Measurements from ENCODE around the gene CCDC61. TPM values are rescaled to one million over a fixed set of nuclear protein-coding genes. Genes with fewer than 3 reads are reported as not detected.

CCDC61 gene
- total RNA-seq, 1 donor, result 5.7 TPM

DNA sequence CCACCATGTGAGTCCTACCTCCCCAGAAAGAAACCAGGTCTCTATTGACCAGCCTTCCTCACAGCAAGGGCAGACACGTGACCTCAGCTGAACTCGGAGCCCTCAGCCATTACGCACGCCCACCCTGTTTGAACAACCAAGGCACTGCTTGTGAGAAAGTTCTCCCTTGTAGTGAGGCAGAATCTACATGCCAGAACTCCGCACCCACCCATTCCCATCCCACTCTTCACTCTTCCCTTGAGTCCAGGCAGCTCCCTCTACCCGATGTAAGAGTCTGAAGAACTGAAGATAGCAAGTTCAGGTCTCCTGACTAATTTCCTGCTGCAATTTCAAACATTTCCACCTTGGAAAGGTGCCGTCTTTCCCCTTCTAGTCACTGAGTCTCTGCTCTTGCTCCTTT lies 28.0 kb upstream of the CCDC61 start:
- TF ChIP-seq, protein P1, sequence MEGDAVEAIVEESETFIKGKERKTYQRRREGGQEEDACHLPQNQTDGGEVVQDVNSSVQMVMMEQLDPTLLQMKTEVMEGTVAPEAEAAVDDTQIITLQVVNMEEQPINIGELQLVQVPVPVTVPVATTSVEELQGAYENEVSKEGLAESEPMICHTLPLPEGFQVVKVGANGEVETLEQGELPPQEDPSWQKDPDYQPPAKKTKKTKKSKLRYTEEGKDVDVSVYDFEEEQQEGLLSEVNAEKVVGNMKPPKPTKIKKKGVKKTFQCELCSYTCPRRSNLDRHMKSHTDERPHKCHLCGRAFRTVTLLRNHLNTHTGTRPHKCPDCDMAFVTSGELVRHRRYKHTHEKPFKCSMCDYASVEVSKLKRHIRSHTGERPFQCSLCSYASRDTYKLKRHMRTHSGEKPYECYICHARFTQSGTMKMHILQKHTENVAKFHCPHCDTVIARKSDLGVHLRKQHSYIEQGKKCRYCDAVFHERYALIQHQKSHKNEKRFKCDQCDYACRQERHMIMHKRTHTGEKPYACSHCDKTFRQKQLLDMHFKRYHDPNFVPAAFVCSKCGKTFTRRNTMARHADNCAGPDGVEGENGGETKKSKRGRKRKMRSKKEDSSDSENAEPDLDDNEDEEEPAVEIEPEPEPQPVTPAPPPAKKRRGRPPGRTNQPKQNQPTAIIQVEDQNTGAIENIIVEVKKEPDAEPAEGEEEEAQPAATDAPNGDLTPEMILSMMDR (IDR thresholded peaks at IDR 0.05; ENCODE audit: insufficient read depth, low read length), result no peak
- DNase-seq (ENCODE audit: low read depth), result no peak
- no peak overlapping the region for H3K4me3 ChIP-seq (ENCODE audit: low read depth, low read length)

DNA sequence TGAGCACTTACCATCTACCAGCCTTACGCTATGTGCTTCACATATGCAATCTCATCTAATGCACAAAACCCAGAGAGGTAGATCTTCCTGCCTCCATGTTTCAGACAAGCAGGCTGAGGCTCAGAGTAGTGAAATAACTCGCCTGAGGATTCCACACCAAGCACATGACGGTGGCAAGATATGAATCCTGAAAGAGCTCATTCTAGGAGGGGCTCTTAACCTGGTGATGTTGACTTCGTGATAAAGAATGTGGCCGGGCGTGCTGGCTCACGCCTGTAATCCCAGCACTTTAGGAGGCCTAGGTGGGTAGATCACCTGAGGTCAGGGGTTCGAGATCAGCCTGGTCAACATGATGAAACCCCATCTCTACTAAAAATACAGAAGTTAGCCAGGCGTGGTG lies 26.6 kb upstream of the CCDC61 start:
- TF ChIP-seq, protein P1 (IDR thresholded peaks at IDR 0.05; ENCODE audit: insufficient read depth, low read length), result no peak
- DNase-seq (ENCODE audit: low read depth), result no peak
- H3K4me3 ChIP-seq (ENCODE audit: low read depth, low read length), result no peak overlapping the region

DNA sequence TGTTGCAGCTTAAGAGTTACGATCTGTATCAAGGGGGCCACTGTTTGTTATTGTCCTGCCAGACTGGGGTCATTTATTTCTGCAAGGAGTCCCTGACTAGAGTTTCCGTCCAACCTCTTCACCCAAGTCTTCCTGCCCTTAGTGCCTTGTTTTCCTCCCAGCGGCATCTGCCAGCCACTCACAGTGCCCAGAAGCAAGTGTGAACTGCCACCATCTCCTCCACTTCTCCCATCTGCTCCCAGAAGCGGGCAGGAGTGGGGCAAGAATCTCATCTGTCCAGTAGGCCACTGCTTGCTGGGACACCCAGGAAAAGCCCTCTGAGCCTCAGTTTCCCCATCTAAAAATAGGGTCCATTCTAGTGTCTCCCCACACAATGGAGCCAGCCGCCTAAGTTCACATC lies 25.6 kb upstream of the CCDC61 start:
- H3K4me3 ChIP-seq (ENCODE audit: low read depth, low read length), result no peak overlapping the region
- DNase-seq (ENCODE audit: low read depth), result no peak
- TF ChIP-seq, protein P1 (IDR thresholded peaks at IDR 0.05; ENCODE audit: insufficient read depth, low read length), result no peak

DNA sequence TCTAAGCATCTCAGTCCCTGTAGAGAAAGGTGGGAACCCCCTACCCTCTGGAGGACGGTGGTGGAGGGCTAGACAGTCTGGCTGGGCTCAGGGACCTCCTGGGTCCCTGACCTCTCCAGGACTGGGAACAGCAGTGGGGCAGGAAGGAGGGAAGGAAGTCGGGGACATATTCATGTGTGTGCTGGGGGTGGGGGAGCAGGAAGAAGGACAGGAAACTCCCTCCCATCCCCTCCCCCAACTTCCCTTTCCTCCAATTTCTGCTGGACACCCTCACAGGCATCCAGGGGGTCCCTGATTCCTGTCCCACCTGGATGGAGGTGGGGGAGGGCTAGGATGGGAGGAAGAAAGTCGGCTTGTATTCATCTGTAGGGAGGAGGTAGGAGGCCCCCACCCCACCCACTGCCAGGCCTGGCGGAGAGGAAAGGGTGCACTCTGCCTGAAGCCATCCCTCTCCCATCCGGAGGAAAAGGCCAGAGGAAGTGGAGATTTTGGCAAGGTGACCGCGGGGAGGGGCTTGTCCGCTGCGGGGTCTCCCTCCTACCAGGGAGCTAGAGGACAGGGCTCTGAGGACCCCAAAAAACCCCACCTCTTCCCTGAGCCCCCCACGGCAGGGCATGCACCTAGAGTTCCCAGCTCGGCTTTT lies 23.9 kb upstream of the CCDC61 start:
- no peak for DNase-seq (ENCODE audit: low read depth)
- H3K4me3 ChIP-seq (ENCODE audit: low read depth, low read length), result no peak overlapping the region
- TF ChIP-seq, protein P1 (IDR thresholded peaks at IDR 0.05; ENCODE audit: insufficient read depth, low read length), result no peak

DNA sequence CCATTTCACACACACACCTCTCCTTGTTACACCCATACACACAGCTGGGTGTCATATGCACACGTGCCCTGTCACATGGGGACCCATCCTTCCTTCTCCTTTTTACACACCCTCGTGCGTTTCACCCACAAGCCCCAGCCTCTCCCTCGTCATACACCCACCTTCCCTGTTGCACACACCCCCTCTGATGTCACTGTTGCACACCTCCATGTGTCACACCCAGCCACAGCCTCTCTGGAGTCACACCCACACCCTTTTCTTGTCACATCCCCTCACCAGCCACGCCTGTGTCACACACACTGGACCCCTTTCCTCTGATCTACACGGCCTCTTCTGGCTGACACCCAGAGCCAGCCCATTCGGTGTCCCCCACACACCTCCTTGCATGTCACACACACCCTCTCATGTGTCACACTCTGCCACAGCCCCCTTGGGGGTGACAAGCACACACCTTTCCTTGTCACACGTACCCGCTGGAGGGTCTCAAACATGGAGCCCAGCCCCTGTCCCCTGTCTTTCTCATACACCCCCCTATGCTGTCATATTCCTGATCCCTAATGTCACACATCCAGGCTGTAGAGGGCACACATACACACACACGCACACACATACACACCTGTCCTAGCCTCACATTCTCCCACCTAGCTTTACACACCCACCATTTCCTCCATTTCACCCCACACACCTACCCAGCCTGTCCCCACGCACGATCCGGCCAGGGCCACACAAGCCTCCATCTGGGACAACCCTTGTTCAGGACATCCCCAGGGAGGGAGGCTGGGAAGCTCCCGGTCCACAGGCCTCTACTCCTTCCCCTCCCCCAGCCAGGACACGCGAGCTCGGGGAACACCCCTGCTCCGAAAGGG lies 23.0 kb upstream of the CCDC61 start:
- peak overlapping the region; percentile 60 for H3K4me3 ChIP-seq (ENCODE audit: low read depth, low read length)
- DNase-seq (ENCODE audit: low read depth), result no peak
- TF ChIP-seq, protein P1 (IDR thresholded peaks at IDR 0.05; ENCODE audit: insufficient read depth, low read length), result no peak

DNA sequence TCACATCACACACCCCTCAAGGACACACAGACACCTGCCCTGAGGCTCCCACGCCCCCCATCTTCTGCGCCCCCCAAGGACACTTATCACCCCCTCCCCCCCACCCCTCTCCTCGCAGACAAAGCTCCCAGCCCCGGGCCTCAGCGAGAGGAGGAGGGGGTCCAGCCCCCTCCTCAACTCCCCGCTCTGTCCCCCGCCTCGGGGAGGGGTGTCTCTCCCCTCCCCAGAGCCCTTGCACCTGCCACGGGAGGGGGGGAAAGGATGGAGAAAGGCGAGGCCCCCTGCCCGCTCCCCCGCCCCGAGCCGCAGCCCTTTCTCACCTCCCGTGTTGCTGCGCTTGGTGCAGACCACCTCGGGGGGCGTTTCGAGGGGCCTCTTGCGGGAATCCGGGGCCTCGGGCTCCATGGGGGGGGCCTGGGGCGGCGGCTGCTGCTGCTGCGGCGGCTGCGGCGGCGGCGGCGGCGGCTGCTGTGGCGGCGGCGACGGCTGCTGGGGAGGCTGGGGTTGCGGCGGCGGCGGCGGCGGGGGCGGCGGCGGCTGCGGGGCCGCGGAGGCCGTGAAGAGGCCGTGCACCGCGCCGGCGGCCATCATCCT lies 22.2 kb upstream of the CCDC61 start:
- peak overlapping the region; percentile 60 for H3K4me3 ChIP-seq (ENCODE audit: low read depth, low read length)
- no peak for DNase-seq (ENCODE audit: low read depth)
- TF ChIP-seq, protein P1 (IDR thresholded peaks at IDR 0.05; ENCODE audit: insufficient read depth, low read length), result no peak

Data from fibroblast of the aortic adventitia (primary cell).